PFSK-1 (cell line): ENCODE results near the gene TAF6.

Source experiments
- FOXP2 ChIP-seq: optimal IDR thresholded peaks from 2 replicates; pipeline ENCODE3; 2011; ENCODE audit warnings: borderline replicate concordance, control low read depth, inconsistent platforms; ENCODE audit not compliant: insufficient read depth; ENCODE audit errors: extremely low read length, extremely low read depth
- POLR2AphosphoS5 ChIP-seq: IDR thresholded peaks from 2 replicates; pipeline ENCODE4 v1.6.1; 2012; ENCODE audit warnings: low read depth, mild to moderate bottlenecking, control low read depth, low read length, moderate library complexity
- REST ChIP-seq, 2 experiments: IDR thresholded peaks; 2 replicates each; pipeline versions ENCODE4 v1.6.1 to v1.8.0; 2011 to 2012; ENCODE audit warnings: low read depth in 2 of 2, low read length in 2 of 2, control low read depth in 1 of 2, inconsistent platforms in 1 of 2, mild to moderate bottlenecking in 1 of 2, moderate library complexity in 1 of 2; ENCODE audit not compliant: insufficient read depth in 1 of 2
- SIN3A ChIP-seq: IDR thresholded peaks from 2 replicates; pipeline ENCODE4 v1.6.1; 2012; ENCODE audit warnings: mild to moderate bottlenecking, low read length, moderate library complexity, borderline replicate concordance; ENCODE audit not compliant: insufficient read depth
- TAF1 ChIP-seq: IDR thresholded peaks from 2 replicates; pipeline ENCODE4 v1.6.1; 2012; ENCODE audit warnings: low read length, control low read depth, borderline replicate concordance; ENCODE audit not compliant: insufficient read depth

Gene TAF6

GRCh38 chr7:100163871-100164270, 44.7 kb upstream of the TAF6 start:
- TF ChIP-seq FOXP2 (no peak), REST (IDR thresholded peaks at IDR 0.05; ENCODE audit: insufficient read depth in 1 of 2, low read depth in 2 of 2, low read length in 2 of 2) (no peak), SIN3A (no peak), TAF1 (no peak), POLR2AphosphoS5 (no peak)

GRCh38 chr7:100163006-100163531, 43.9 kb upstream of the TAF6 start:
- no peak for TF ChIP-seq TAF1
- TF ChIP-seq REST (IDR thresholded peaks at IDR 0.05; ENCODE audit: insufficient read depth in 1 of 2, low read depth in 2 of 2, low read length in 2 of 2), result no peak
- no peak for TF ChIP-seq SIN3A
- no peak for TF ChIP-seq POLR2AphosphoS5
- TF ChIP-seq FOXP2, result no peak

DNA sequence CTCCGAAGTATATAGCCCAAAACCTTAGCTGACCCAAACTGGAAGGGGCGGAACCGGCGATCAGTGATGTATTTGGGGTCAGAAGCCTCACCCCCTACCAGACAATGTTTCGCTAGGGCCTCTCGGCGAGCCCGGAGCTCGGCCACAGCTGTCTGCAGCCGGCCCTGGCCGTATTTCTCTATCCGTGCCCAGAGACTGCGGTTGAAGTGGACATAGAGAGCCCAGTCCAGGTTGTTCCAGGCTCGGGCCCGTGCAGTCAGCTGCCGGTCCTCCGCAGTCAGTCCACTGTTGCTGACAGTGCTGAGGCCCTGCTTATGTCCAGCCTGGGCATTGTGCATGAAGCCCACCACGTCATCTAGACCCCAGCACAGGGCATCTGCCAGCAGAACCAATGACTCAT, 40.9 kb upstream of the TAF6 start:
- TF ChIP-seq POLR2AphosphoS5, result no peak
- no peak for TF ChIP-seq TAF1
- no peak for TF ChIP-seq REST (IDR thresholded peaks at IDR 0.05; ENCODE audit: insufficient read depth in 1 of 2, low read depth in 2 of 2, low read length in 2 of 2)
- no peak for TF ChIP-seq SIN3A
- no peak for TF ChIP-seq FOXP2

DNA sequence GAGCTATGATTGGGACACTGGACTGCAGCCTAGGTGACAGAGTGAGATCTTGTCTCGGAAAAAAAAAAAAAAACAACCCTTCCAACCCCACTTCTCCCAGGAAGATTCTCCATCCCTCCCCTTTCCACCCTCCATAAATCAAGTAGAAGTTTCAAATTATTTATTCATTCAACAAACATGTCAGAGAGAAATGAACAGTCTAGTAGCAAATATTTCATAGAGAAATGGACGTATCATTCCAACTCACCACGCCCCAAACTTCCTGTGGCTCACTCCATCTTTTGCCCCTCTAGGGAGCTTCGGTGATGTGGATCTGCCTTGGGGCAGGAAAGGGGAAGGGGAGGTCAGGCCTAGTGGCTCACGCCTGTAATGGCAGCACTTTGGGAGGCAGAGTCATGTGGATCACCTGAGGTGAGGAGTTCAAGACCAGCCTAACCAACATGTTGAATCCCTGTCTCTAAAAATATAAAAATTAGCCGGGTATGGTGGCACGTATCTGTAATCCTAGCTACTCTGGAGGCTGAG, 40.0 kb upstream of the TAF6 start:
- TF ChIP-seq REST (IDR thresholded peaks at IDR 0.05; ENCODE audit: insufficient read depth in 1 of 2, low read depth in 2 of 2, low read length in 2 of 2), result no peak
- TF ChIP-seq POLR2AphosphoS5, result no peak
- TF ChIP-seq TAF1, result no peak
- TF ChIP-seq FOXP2, result no peak
- TF ChIP-seq SIN3A, result no peak
